NCI-H1105 (cell line): ENCODE data around the gene SHMT2.
A peak's percentile ranks its signal among the peaks of the same experiment; 100 is the strongest.

ENCODE experiments used
- DNase-seq: peaks from one replicate; lab custom pipeline; 2025; lab: John Stamatoyannopoulos, UW

SHMT2 gene

GRCh38 chr12:57198329-57198728, 31.2 kb upstream of the SHMT2 start:
- DNase-seq: no peak

GRCh38 chr12:57199191-57199590, 30.3 kb upstream of the SHMT2 start:
- DNase-seq: no peak

- no peak for DNase-seq
Observed at GRCh38 chr12:57200497-57200896, 29.0 kb upstream of the SHMT2 start.

GRCh38 chr12:57201219-57201618, 28.3 kb upstream of the SHMT2 start:
- DNase-seq: no peak

- DNase-seq: no peak
Observed at GRCh38 chr12:57201631-57202030, 27.9 kb upstream of the SHMT2 start.

GRCh38 chr12:57202321-57202720, 27.2 kb upstream of the SHMT2 start:
- no peak for DNase-seq

- DNase-seq: no peak
Observed at GRCh38 chr12:57203201-57203600, 26.3 kb upstream of the SHMT2 start.

GRCh38 chr12:57203791-57204190, 25.7 kb upstream of the SHMT2 start:
- no peak for DNase-seq

- no peak for DNase-seq
Observed at GRCh38 chr12:57204454-57204853, 25.1 kb upstream of the SHMT2 start.

GRCh38 chr12:57205186-57205585, 24.3 kb upstream of the SHMT2 start:
- no peak for DNase-seq

- no peak for DNase-seq
Observed at GRCh38 chr12:57205931-57206330, 23.6 kb upstream of the SHMT2 start.

GRCh38 chr12:57207731-57208630, 21.5 kb upstream of the SHMT2 start:
- no peak for DNase-seq

GRCh38 chr12:57208631-57209282, 20.8 kb upstream of the SHMT2 start:
- DNase-seq: no peak

GRCh38 chr12:57209916-57210315, 19.6 kb upstream of the SHMT2 start:
- DNase-seq: no peak

- no peak for DNase-seq
Observed at GRCh38 chr12:57210461-57210860, 19.1 kb upstream of the SHMT2 start.

GRCh38 chr12:57210926-57211692, 18.4 kb upstream of the SHMT2 start:
- DNase-seq: no peak

- DNase-seq: no peak
Observed at GRCh38 chr12:57211791-57212700, 17.5 kb upstream of the SHMT2 start.

GRCh38 chr12:57212701-57213057, 16.8 kb upstream of the SHMT2 start:
- no peak for DNase-seq

GRCh38 chr12:57213058-57213715, 16.3 kb upstream of the SHMT2 start:
- peak; percentile 70 for DNase-seq

- DNase-seq: no peak
Observed at GRCh38 chr12:57213763-57214397, 15.6 kb upstream of the SHMT2 start.

- peak; percentile 29 for DNase-seq
Observed at GRCh38 chr12:57214398-57214781, 15.1 kb upstream of the SHMT2 start.
